ACHN (cell line): ENCODE data around the gene KCNQ5.
A peak's percentile ranks its signal among the peaks of the same experiment; 100 is the strongest.
"Not testable (repeated sequence)": the region's sequence is repeated elsewhere in the genome, so short reads cannot be mapped to it uniquely, and the experiment has no call there.

Experiments used
- DNase-seq: peaks from one replicate; pipeline ENCODE4 v3.0.0-alpha.2; 2015
- in situ Hi-C: cut with HindIII; loops from 2 replicates; pipeline ENCODE4 v1.10.0; 2017; ENCODE audit warnings: low sequenced_read_pairs, low pct_ligation_motif_present, low pct_unique_long_range_greater_than_20kb

KCNQ5 gene

GRCh38 chr6:73145690-73146089, 523.8 kb downstream of the KCNQ5 start:
- DNase-seq, result no peak
- in situ Hi-C loops, result loop anchor here (25.0 kb wide), 1 partner anchor 533 kb away; the partner anchor contains the start of gene KCNQ5

DNA sequence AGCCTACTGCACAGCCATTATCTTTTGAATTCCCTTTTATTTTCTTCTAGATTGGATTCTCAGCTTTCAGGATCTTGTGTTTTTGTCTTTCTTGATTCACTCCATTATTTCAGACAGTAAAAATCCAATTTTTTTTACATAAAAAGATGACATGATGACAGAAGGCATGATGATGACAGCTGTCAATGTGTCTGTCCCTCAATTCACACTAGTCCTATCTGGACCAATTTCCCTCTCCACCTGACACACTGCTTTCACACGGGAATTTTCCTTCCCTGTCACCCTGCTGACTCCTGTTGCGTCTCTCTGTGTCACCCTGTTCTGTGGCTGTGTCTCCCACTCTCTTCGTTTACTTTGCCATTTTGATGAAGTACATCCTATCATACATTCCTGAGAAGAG, 529.9 kb downstream of the KCNQ5 start:
- no peak for DNase-seq
- in situ Hi-C loops, result no loop called here

DNA sequence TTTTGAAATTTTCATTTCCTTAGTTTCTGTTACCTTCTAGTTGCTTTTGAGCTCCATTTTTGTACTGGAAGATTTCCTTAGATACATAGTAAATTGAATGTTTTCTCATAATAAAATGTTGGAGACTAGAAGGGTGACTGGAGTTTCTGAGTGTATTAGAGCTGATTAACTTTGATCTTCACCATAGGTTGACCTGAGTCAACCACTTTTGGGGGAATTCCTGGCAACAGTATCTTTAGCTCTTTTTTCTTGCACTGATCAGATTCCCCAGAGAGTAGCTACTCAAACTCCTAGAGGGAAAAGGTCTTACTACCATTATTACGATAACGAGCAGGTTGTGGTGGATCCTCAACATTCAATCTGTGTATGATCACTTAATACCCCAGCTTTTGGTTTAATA, 530.7 kb downstream of the KCNQ5 start:
- in situ Hi-C loops, result no loop called here

GRCh38 chr6:73152966-73153757, 531.3 kb downstream of the KCNQ5 start:
- DNase-seq, result no peak
- in situ Hi-C loops, result no loop called here

More for the DNA sequence above, 530.7 kb downstream of the KCNQ5 start:
- DNase-seq, result no peak

- DNase-seq, result no peak
- in situ Hi-C loops, result no loop called here
These were observed 535.2 kb downstream of the KCNQ5 start for GRCh38 chr6:73156793-73157767.

- in situ Hi-C loops, result no loop called here
- no peak for DNase-seq
These were observed 536.0 kb downstream of the KCNQ5 start for GRCh38 chr6:73157870-73158269.

- DNase-seq, result no peak
These were observed 547.2 kb downstream of the KCNQ5 start for GRCh38 chr6:73169111-73169510.

GRCh38 chr6:73169633-73170032, 547.8 kb downstream of the KCNQ5 start:
- in situ Hi-C loops, result no loop called here
- DNase-seq, result no peak

More at GRCh38 chr6:73169111-73169510, 547.2 kb downstream of the KCNQ5 start:
- in situ Hi-C loops, result no loop called here

GRCh38 chr6:73174646-73175045, 552.8 kb downstream of the KCNQ5 start:
- DNase-seq, result no peak
- in situ Hi-C loops, result no loop called here

GRCh38 chr6:73176057-73176456, 554.2 kb downstream of the KCNQ5 start:
- in situ Hi-C loops, result no loop called here
- no peak for DNase-seq

GRCh38 chr6:73177221-73177944, 555.5 kb downstream of the KCNQ5 start:
- in situ Hi-C loops, result no loop called here
- no peak for DNase-seq

DNA sequence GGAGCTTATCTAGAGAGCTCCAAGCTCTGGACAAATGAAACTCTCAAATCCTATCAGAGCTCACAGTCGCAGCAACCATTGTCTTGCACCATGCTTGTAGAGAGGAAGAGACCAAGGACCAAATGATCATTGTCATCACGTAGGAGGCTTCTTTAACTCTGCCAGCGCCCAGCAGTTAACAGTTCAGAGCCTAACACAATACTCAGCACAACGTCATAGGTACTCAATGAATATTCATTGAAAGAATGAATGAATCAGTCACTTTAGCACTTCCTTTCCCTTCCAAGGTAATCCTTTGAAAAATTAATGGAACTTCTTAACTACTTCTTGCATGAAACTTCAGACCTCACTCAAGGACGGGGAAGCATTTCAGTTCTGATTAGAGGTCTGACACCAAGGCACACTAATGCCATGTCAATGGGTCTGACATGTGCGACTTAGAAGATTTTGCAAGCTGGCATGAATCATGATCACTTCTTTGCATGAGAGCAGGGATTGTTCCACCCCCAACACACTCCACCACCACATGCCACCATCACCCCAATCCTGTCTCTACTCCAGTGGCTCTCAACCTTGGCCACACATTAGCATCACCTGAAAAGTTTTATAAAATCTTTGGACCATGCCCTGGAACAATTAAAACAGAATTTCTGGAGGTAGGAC, 558.3 kb downstream of the KCNQ5 start:
- no peak for DNase-seq
- in situ Hi-C loops, result no loop called here

- in situ Hi-C loops, result no loop called here
- peak; percentile 72 for DNase-seq
These were observed 559.1 kb downstream of the KCNQ5 start for GRCh38 chr6:73180763-73181619.

GRCh38 chr6:73182021-73182607, 560.2 kb downstream of the KCNQ5 start:
- in situ Hi-C loops, result no loop called here

DNA sequence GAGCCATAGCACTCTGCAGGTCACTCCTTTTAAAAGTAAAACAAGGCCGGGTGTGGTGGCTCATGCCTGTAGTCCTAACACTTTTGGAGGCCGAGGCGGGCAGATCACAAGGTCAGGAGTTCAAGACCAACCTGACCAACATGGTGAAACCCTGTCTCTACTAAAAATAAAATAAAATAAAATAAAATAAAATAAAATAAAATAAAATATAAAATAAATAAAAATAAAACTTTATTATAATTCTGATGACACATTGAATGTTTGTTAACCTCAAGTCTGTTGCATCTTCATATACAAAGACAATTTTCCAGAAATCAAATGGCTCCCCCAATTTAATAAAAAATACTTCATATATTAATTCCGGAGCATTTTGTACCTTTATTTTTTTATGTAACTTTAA, 571.4 kb downstream of the KCNQ5 start:
- in situ Hi-C loops, DNase-seq: not testable (repeated sequence)

More at GRCh38 chr6:73182021-73182607, 560.2 kb downstream of the KCNQ5 start:
- DNase-seq, result no peak

DNA sequence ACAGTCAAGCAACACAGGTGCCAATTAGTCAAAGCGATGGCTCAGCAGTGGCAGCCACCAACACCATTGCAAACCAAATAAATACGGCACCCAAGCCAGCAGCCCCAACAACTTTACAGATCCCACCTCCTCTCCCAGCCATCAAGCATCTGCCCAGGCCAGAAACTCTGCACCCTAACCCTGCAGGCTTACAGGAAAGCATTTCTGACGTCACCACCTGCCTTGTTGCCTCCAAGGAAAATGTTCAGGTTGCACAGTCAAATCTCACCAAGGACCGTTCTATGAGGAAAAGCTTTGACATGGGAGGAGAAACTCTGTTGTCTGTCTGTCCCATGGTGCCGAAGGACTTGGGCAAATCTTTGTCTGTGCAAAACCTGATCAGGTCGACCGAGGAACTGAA, 572.9 kb downstream of the KCNQ5 start:
- in situ Hi-C loops, result no loop called here
- no peak for DNase-seq

DNA sequence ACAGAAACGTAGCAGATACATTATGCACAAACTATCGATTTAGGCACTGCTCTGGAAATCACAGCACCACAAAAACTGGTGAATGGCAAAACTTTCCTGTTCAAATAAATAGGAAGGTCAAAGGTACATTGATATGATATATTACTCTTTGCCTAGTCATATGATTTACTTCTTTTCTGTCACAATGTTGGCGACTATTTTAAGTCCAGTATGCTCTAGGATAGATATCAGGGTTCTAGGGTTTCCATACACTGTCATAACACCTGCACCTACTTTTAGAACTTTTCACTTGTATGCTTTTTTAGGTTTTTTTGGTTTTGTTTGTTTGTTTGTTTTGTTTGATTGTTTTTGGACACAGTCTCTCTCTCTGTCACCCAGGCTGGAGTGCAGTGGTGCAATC, 578.4 kb downstream of the KCNQ5 start:
- in situ Hi-C loops, result no loop called here
- no peak for DNase-seq
